Tibial nerve (tissue), 4 donors: Measurements from ENCODE around the gene IQCM. TPM values are rescaled to one million over a fixed set of nuclear protein-coding genes. Genes with fewer than 3 reads are reported as not detected.

ENCODE experiments used
- DNase-seq, 2 donors: peaks; one replicate each; pipeline ENCODE4 v3.0.0-alpha.2; 2019; ENCODE audit warnings: low spot score in 2 of 2
- H3K27ac ChIP-seq, 4 donors: fragments of 200-600 bp; sonication (generic) in 3 of 4; one replicate each; pipeline ENCODE4 v1.5.1; 2017 to 2019; ENCODE audit warnings: mild to moderate bottlenecking in 1 of 4
- H3K27me3 ChIP-seq, 2 donors: fragments of 200-600 bp; sonication (generic) in 1 of 2; one replicate each; pipeline versions ENCODE4 v1.5.1 to v1.6.0; 2017 to 2019
- H3K36me3 ChIP-seq, 3 donors: fragments of 200-600 bp; sonication (generic); one replicate each; pipeline ENCODE4 v1.5.1; 2018 to 2019
- H3K4me1 ChIP-seq, 4 donors: fragments of 200-600 bp; sonication (generic) in 3 of 4; one replicate each; pipeline ENCODE4 v1.5.1; 2017 to 2019
- H3K4me3 ChIP-seq, 4 donors: fragments of 200-600 bp; sonication (generic) in 3 of 4; one replicate each; pipeline ENCODE4 v1.5.1; 2017 to 2019; ENCODE audit warnings: mild to moderate bottlenecking in 1 of 4, moderate library complexity in 1 of 4
- H3K9me3 ChIP-seq, 4 donors: fragments of 200-600 bp; sonication (generic) in 3 of 4; one replicate each; pipeline ENCODE4 v1.5.1; 2017 to 2019
- EP300 ChIP-seq, 2 donors: sonication (generic); formaldehyde crosslinking; IDR thresholded peaks; one replicate each; pipeline ENCODE4 v1.6.1; 2017; ENCODE audit warnings: antibody characterized with exemption in 2 of 2, mild to moderate bottlenecking in 1 of 2
- POLR2A ChIP-seq, 2 donors: fragments of 450-650 bp; IDR thresholded peaks; one replicate each; pipeline ENCODE4 v1.6.1; 2017; ENCODE audit warnings: antibody characterized with exemption in 2 of 2, mild to moderate bottlenecking in 2 of 2, moderate library complexity in 2 of 2
- WGBS, 2 donors: methylation state at CpG; one replicate each; pipeline ENCODE4 v1.1.5; 2018; 5-methylcytosine and 5-hydroxymethylcytosine counted together
- total RNA-seq, 4 donors: library from RNA; depleted of rRNA; stranded (reverse); fragments of >200 nt; gene quantifications; one replicate each; pipeline ENCODE4 v1.1.0, GENCODE V29; 2016
- TF ChIP-seq, protein P1 (sequence below), 5 experiments: fragments of 200-600 bp in 3 of 5; fragments of 450-650 bp in 2 of 5; sonication (generic) in 3 of 5; IDR thresholded peaks; one replicate each; pipeline ENCODE4 v1.5.1; 2016 to 2019; ENCODE audit warnings: antibody characterized with exemption in 5 of 5, mild to moderate bottlenecking in 3 of 5, moderate library complexity in 2 of 5

IQCM gene
- total RNA-seq, 4 donors from 2014 or later, result not detected

DNA sequence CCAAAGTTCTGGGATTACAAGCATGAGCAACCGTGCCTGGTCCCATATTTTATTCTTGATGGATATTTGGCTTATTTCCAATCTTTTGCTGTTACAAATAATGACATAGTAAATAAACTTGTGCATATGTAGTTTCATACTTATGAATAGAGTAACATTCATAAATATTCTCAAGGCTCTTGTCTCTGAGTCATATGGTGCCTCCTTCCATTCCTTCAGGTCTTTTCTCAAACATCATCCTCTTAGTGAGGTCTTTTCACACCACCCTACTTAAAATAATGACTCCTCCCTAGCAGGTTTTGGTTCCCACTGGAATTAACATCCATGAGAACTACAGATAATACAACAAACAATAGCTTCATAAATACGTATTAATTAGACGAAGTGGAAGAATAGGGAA lies 416.6 kb downstream of the IQCM start:
- TF ChIP-seq, protein P1, sequence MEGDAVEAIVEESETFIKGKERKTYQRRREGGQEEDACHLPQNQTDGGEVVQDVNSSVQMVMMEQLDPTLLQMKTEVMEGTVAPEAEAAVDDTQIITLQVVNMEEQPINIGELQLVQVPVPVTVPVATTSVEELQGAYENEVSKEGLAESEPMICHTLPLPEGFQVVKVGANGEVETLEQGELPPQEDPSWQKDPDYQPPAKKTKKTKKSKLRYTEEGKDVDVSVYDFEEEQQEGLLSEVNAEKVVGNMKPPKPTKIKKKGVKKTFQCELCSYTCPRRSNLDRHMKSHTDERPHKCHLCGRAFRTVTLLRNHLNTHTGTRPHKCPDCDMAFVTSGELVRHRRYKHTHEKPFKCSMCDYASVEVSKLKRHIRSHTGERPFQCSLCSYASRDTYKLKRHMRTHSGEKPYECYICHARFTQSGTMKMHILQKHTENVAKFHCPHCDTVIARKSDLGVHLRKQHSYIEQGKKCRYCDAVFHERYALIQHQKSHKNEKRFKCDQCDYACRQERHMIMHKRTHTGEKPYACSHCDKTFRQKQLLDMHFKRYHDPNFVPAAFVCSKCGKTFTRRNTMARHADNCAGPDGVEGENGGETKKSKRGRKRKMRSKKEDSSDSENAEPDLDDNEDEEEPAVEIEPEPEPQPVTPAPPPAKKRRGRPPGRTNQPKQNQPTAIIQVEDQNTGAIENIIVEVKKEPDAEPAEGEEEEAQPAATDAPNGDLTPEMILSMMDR (IDR thresholded peaks at IDR 0.05), result no peak
- TF ChIP-seq POLR2A (IDR thresholded peaks at IDR 0.05) (no peak), EP300 (IDR thresholded peaks at IDR 0.05) (no peak)

DNA sequence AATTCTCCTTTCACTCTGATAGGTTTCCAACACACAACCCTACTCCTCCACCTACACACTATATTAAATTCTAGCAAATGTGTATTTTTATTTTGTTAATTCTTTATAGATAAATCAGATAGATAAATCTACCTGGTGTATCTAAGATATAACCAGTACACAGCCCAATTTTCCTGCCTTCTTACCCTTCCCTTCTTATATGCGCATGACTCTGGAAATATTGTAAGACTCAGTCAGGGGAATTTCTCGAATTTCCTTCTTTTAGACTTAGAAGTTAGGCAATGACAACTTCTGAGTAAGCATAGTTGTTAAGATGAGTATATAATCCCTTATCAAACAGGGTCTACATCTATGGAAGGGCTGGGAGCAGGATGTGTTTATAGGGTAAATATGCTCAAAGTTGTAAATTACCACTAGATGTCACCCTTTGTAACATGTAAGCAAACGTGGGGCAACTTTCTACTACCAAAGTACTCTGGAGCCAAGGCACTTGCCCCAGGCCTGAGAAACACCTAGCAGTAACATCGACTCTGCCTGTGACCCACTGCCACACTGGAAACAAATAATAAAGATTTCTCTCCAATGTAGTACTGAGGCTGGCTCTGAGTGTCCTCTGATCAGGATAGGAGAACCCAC lies 444.7 kb downstream of the IQCM start:
- H3K4me3 ChIP-seq, result no peak overlapping the region
- H3K27ac ChIP-seq, result no peak overlapping the region
- no peak for DNase-seq
- H3K36me3 ChIP-seq, result no peaks in the 10 kb centered on the region
- no peaks in the 10 kb centered on the region for H3K9me3 ChIP-seq
- no peaks in the 10 kb centered on the region for H3K27me3 ChIP-seq
- 38 to 46% methylated on average over 4 of the region's 4 CpGs for WGBS, 2 donors
- H3K4me1 ChIP-seq, result no peaks in the 10 kb centered on the region
- TF ChIP-seq, protein P1 (IDR thresholded peaks at IDR 0.05), result peak in 4 of 5 experiments; percentile 13 to 36 (median 22)
- TF ChIP-seq EP300 (IDR thresholded peaks at IDR 0.05), result no peak
- TF ChIP-seq POLR2A (IDR thresholded peaks at IDR 0.05), result no peak

More for the DNA sequence above, 416.6 kb downstream of the IQCM start:
- Histone ChIP-seq H3K9me3 (no peaks in the 10 kb centered on the region), H3K27ac (no peak overlapping the region), H3K36me3 (no peaks in the 10 kb centered on the region), H3K4me3 (no peak overlapping the region), H3K4me1 (no peaks in the 10 kb centered on the region), H3K27me3 (no peaks in the 10 kb centered on the region)
- no peak for DNase-seq
- WGBS, 2 donors, result 66 to 69% methylated on average over 3 of the region's 3 CpGs

DNA sequence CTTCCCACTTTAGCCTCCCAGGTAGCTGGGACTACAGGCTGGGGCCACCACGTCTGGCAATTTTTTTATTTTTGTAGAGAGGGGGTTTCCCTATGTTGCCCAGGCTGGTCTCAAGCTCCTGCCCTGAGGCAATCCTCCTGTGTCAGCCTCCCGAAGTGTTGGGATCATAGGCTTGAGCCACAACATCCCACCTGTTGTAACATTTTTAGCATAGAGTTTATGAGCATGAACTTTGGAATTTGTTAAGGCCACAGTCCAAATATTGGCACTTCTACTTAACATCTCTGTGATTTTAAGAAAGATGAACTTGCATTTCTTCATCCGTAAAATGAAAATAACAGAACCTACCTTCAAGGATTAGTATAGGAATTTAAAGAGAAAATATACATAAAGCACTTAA lies 445.6 kb downstream of the IQCM start:
- no peaks in the 10 kb centered on the region for H3K36me3 ChIP-seq
- no peak for DNase-seq
- H3K27ac ChIP-seq, result no peak overlapping the region
- H3K27me3 ChIP-seq, result no peaks in the 10 kb centered on the region
- 80% methylated on average over 3 of the region's 3 CpGs for WGBS, 2 donors
- no peaks in the 10 kb centered on the region for H3K9me3 ChIP-seq
- H3K4me1 ChIP-seq, result no peaks in the 10 kb centered on the region
- H3K4me3 ChIP-seq, result no peak overlapping the region
- TF ChIP-seq EP300 (IDR thresholded peaks at IDR 0.05), result no peak
- TF ChIP-seq, protein P1 (IDR thresholded peaks at IDR 0.05), result no peak
- TF ChIP-seq POLR2A (IDR thresholded peaks at IDR 0.05), result no peak

DNA sequence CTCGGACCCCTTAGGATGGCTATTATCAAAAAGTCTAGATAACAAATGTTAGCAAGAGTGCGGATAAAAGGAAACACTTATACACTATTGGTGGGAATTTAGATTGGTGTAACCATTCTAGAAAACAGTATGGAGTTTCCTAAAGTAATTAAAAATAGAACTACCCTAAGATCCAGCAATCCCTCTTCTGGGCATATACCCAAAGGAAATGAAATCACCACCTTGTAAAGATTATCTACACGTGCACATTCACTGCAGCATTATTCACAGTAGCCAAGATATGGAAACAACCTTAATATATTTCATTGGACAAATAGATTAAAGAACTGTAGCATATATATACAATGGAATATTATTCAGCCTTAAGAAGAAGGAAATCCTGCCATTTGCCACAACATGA lies 462.4 kb downstream of the IQCM start:
- Histone ChIP-seq H3K9me3 (peaks cover 0 to 11% (median 0%) of the 10 kb centered on the region in 4 donors), H3K36me3 (no peaks in the 10 kb centered on the region), H3K27ac (no peak overlapping the region), H3K4me1 (no peaks in the 10 kb centered on the region), H3K27me3 (no peaks in the 10 kb centered on the region), H3K4me3 (no peak overlapping the region)
- no peak for DNase-seq
- TF ChIP-seq EP300 (IDR thresholded peaks at IDR 0.05) (no peak), POLR2A (IDR thresholded peaks at IDR 0.05) (no peak)
- TF ChIP-seq, protein P1 (IDR thresholded peaks at IDR 0.05), result no peak
- WGBS, 2 donors, result 81 to 84% methylated on average over 3 of the region's 3 CpGs

DNA sequence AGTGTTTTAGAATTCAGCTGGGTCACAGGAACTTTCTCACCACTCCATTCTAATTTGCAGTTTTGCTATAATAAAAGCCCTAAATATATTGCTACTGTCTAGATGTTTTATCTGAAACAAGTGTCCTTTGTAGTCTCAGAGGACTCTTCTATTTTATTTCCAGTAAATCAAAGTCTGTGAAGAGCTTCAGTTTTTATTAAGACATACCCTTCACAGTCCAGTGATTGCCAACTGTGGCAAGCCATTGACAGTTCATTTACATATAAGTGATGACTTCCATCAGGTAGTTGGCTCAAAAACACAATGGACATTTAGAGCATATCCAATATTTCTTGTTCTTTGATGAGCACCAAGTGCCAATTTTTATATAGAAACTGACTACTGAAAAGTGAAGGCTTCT lies 466.1 kb downstream of the IQCM start:
- H3K27ac ChIP-seq, result no peak overlapping the region
- H3K36me3 ChIP-seq, result no peaks in the 10 kb centered on the region
- peaks cover 0 to 11% (median 0%) of the 10 kb centered on the region in 4 donors for H3K9me3 ChIP-seq
- no peaks in the 10 kb centered on the region for H3K27me3 ChIP-seq
- TF ChIP-seq, protein P1 (IDR thresholded peaks at IDR 0.05), result no peak
- TF ChIP-seq EP300 (IDR thresholded peaks at IDR 0.05) (no peak), POLR2A (IDR thresholded peaks at IDR 0.05) (no peak)
- H3K4me1 ChIP-seq, result no peaks in the 10 kb centered on the region
- no peak overlapping the region for H3K4me3 ChIP-seq
- DNase-seq, result no peak
